GM21526 (cell line): ENCODE results near the gene SMIM38.

Source experiments
- ATAC-seq: cut with Tn5 transposase; IDR thresholded peaks from one replicate; pipeline ENCODE4 v1.9.1; 2021; ENCODE audit warnings: moderate library complexity; ENCODE audit not compliant: unreplicated experiment, low FRiP score

Gene SMIM38

GRCh38 chr11:69157822-69158231, 2.1 kb downstream of the SMIM38 start:
- ATAC-seq = no peak

- ATAC-seq = no peak
Measured at GRCh38 chr11:69158301-69159149, 2.8 kb downstream of the SMIM38 start.

DNA sequence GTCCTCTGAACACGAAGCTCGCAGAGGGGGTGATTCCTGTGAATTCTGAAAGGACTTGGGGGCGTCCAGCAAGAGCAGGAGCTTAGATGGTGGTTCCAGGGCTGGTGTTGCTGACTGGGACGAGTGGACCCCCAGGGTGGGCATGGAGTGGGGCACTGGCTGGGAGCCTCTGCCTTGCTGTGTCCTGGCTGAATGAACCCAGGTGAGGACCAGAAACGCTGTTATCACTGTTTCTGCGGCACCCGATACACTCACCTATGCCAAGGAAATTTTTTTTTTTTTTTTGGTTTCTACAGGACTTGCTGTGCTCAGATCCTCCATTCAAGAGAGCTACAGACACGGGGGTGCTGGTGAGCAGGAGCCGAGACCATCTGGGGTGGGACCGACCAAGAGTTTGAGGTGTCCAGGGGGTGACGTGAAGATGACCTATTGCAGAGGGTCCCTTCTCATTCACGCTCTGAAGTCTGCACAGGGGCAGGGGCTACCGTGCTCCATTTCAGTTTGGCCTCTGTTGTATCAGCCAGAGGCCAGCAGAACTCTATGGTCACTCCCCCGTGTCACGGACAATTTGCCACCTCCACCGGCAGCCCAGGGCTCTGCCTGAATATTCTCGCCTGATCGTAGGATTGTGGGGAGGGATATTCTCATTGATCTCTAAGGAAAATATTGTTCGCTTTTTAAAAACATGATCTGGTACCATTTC, 3.6 kb downstream of the SMIM38 start:
- no peak for ATAC-seq

DNA sequence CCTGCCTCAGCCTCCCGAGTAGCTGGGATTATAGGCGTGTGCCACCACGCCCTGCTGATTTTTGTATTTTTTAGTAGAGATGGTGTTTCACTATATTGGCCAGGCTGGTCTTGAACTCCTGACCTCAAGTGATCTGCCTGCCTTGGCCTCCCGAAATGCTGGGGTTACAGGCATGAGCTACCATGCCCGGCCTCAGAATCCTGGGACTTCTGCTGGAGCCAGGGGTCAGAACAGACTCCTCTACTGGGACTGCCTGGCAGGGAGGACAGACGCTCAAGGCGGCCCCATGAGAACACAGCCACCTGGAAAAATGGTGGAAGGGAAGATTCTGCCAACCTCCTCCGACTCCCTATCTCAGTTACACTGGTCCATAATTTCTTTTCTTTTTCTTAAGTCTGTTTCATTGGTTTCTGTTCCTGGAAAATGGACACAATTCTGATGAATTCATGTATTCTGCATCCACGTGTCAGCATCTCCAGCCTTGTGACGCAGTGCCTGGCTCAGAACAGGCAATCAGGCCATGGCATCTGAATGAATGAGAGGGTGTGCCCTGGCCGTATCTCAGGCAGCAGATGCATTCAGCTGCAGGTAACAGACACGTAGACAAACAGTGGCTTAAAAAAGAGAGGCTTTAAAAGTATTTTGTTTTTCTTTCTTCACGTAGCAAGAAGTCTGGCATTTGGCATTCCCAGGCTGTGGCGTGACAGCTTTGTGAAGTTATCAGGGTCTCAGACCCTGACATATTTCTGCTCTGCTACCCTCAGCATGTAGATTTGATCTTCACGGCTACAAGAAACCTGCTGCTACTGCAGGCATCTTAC, 4.8 kb downstream of the SMIM38 start:
- ATAC-seq = no peak

DNA sequence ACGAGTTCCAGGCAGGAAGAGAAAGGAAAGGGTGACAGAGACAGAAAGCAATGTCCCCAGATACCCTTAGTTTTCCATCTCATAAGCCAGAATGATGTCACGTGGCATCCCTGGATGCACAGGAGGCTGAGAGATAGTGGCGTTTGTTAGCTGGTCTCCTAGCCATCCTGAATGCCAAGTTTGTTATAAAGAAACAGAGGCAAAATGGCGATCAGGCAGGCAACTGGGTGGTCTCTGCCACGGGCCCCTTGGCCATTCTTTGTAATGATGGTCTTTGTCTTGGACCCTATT, 5.3 kb downstream of the SMIM38 start:
- ATAC-seq = no peak

DNA sequence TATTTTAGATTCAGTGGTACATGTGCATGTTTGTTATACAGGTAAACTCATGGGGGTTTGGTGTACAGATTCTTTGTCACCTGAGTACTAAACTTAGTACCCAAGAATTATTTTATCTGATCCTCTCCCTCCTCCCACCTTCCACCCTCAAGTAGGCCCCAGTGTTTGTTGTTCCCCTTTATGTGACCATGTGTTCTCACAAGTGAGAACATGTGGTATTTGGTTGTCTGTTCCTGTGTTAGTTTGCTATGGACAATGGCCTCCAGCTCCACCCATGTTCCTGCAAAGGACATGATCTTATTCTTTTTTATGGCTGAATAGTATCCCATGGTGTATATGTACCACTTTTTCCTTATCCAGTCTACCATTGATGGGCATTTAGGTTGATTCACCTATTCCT, 6.8 kb downstream of the SMIM38 start:
- no peak for ATAC-seq

GRCh38 chr11:69163842-69164241, 8.1 kb downstream of the SMIM38 start:
- no peak for ATAC-seq

DNA sequence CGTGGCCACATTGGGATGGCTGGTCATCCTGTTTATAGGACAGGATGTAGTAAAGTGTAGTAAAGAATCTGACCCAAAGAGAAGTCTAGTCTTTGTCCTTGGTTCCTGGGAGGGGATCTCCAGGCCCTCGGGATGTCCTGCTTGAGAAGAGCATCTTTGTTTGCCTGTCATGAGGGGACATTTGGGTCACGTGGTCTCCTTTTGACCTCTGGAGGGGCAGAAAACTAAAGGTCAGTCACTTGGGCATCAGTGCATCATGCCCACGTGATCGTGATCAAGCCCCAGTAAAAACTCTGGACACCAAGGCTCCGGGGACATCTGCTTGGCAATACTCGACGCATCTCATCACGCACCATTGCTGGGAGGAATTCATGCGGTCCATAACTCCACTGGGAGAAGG, 9.1 kb downstream of the SMIM38 start:
- no peak for ATAC-seq

GRCh38 chr11:69165775-69166174, 10.0 kb downstream of the SMIM38 start:
- no peak for ATAC-seq

DNA sequence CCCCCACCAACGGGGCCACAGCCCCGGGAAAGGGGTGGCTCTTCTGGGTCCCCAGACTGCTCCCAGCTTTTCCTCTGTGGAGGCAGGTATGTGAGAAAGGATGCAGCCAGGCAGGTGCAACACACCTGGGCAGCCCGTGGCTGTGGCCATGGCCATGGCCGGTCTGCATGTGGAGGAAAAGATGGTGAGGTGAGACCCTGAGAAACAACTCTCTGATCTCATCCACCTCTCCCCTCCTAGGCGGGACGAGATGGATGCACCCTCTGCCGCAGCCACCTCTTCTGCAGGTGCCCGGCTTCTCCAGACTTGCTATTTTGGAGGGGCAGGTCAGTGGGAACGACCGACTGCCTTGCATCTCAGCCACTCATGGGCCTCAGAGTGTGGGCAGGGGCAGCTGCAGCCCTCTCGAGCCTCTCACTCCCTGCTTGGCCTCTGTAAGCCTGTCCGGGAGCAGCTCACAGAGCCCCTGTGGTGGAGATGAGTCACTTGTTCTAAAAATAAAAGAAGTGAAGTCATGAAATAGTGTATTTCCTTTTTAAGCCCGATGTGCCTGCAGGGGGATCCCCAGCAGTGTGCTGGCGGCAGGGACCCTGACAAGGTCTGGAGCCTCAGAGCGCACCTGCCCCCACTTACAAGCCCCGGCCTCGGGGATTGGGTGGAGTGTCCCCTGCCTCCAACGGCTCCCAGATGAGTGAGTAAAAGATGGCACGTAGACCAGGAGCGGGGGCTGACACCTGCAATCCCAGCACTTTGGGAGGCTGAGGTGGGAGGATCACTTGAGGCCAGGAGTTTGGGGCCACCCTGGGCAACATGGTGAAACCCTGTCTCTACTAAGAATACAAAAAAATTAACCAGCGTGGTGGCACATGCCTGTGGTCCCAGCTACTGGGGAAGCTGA, 10.7 kb downstream of the SMIM38 start:
- peak; percentile 88 for ATAC-seq

GRCh38 chr11:69167130-69167915, 11.6 kb downstream of the SMIM38 start:
- no peak for ATAC-seq

GRCh38 chr11:69167916-69168691, 12.4 kb downstream of the SMIM38 start:
- no peak for ATAC-seq

- no peak for ATAC-seq
Measured at GRCh38 chr11:69169479-69169878, 13.7 kb downstream of the SMIM38 start.

DNA sequence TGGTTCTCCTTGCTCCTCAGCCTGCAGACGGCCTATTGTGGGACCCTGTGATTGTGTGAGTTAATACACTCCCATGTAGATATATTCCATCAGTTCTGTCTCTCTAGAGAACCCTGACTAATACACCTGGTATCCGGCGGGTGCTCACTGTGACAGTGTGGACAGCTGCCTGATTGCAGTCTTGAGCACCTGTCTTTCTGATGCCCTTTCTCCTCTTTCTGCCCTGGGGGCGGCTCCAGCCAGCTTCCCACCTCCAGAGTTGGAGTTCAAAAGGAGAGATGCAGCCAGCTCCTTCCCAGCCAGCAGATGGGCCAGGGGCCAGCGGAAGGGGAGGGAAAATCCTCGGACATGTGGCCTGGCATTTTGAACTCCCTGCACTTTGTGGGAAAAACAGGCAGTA, 15.0 kb downstream of the SMIM38 start:
- no peak for ATAC-seq

- ATAC-seq = no peak
Measured at GRCh38 chr11:69171476-69172240, 15.9 kb downstream of the SMIM38 start.

GRCh38 chr11:69172674-69173073, 16.9 kb downstream of the SMIM38 start:
- ATAC-seq = no peak

DNA sequence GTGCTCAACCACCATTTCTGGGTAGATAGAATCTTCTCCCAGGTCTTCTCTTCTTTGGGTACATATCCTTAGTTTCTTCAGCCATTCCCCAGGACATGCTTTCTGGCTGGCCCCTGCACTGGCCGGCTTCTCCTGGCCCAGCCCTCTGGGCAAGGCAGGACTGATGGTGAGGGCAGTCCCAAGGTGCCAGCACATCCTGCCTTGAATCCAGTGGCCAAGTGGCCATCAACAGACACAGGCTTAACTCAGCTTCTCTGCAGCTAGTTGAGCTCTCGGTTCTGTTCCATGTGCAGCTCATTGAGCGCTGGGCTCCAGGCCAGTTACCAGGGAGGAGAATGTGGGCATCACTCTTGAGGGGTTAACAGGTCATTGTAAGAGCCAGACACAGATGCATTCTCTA, 17.6 kb downstream of the SMIM38 start:
- ATAC-seq = no peak

GRCh38 chr11:69173925-69174581, 18.3 kb downstream of the SMIM38 start:
- ATAC-seq = no peak
